Gastroesophageal sphincter (tissue), 4 donors: Measurements from ENCODE around the gene UHMK1. TPM values are rescaled to one million over a fixed set of nuclear protein-coding genes. Genes with fewer than 3 reads are reported as not detected.

Experiments
- ATAC-seq: fragments of 150-250 bp; one replicate; pipeline ENCODE4 v1.9.1; 2016; ENCODE audit warnings: mild to moderate bottlenecking, moderate library complexity
- H3K27ac ChIP-seq, 4 donors: fragments of 200-600 bp; sonication (generic) in 3 of 4; 1 replicate in 3 of 4; 2 replicates in 1 of 4; pipeline ENCODE4 v1.5.1; 2016 to 2019
- H3K27me3 ChIP-seq: fragments of 200-600 bp; sonication (generic); one replicate; pipeline ENCODE4 v1.5.1; 2019
- H3K36me3 ChIP-seq, 2 donors: fragments of 200-600 bp; sonication (generic); one replicate each; pipeline ENCODE4 v1.5.1; 2019; ENCODE audit warnings: control low read depth in 1 of 2
- H3K4me1 ChIP-seq, 3 donors: fragments of 200-600 bp; sonication (generic); 1 replicate in 2 of 3; 2 replicates in 1 of 3; pipeline ENCODE4 v1.5.1; 2016 to 2019; ENCODE audit warnings: control low read depth in 2 of 3
- H3K4me3 ChIP-seq, 2 donors: fragments of 200-600 bp; sonication (generic); one replicate each; pipeline ENCODE4 v1.5.1; 2019; ENCODE audit warnings: mild to moderate bottlenecking in 1 of 2, moderate library complexity in 1 of 2
- H3K9me3 ChIP-seq, 3 donors: fragments of 200-600 bp; sonication (generic); one replicate each; pipeline ENCODE4 v1.5.1; 2017 to 2019; ENCODE audit warnings: control low read depth in 2 of 3
- CTCF ChIP-seq, 4 experiments: fragments of 200-600 bp in 2 of 4; fragments of 450-650 bp in 2 of 4; sonication (generic) in 1 of 4; IDR thresholded peaks; one replicate each; pipeline ENCODE4 v1.5.1; 2017 to 2019; ENCODE audit warnings: antibody characterized with exemption in 4 of 4, mild to moderate bottlenecking in 2 of 4, moderate library complexity in 2 of 4
- EP300 ChIP-seq: sonication (generic); formaldehyde crosslinking; IDR thresholded peaks from one replicate; pipeline ENCODE4 v1.6.1; 2017; ENCODE audit warnings: antibody characterized with exemption, mild to moderate bottlenecking
- POLR2A ChIP-seq, 2 donors: fragments of 450-650 bp; IDR thresholded peaks; one replicate each; pipeline ENCODE4 v1.6.1; 2017; ENCODE audit warnings: antibody characterized with exemption in 2 of 2, mild to moderate bottlenecking in 2 of 2, moderate library complexity in 1 of 2
- POLR2AphosphoS5 ChIP-seq: sonication (generic); formaldehyde crosslinking; IDR thresholded peaks from one replicate; pipeline ENCODE4 v1.6.1; 2017; ENCODE audit warnings: antibody characterized with exemption
- WGBS, 2 donors: methylation state at CpG; one replicate each; pipeline ENCODE4 v1.1.5; 2018; ENCODE audit warnings: low coverage in 1 of 2; 5-methylcytosine and 5-hydroxymethylcytosine counted together
- total RNA-seq, 4 donors: library from RNA; depleted of rRNA; stranded (reverse); fragments of >200 nt; gene quantifications; one replicate each; pipeline ENCODE4 v1.1.0, GENCODE V29; 2016

The UHMK1 gene
- total RNA-seq, 4 donors from 2014 or later: 27.6 to 41.1 (median 32.3) TPM

GRCh38 chr1:162554258-162554657 is 56.6 kb downstream of the UHMK1 start:
- no peaks in the 10 kb centered on the region for H3K9me3 ChIP-seq
- peak; percentile 87 for ATAC-seq
- peaks cover 0 to 15% (median 0%) of the 10 kb centered on the region in 3 donors for H3K4me1 ChIP-seq
- TF ChIP-seq EP300: no peak
- peak; percentile 8 for TF ChIP-seq POLR2AphosphoS5
- H3K27ac ChIP-seq: peak overlapping the region in 3 of 4 donors; percentile 62 to 85 (median 70)
- WGBS, 2 donors: 67% methylated on average over 1 of the region's 1 CpG; no CpG with 5 or more reads in 1 of the 2 donors
- H3K4me3 ChIP-seq: no peak overlapping the region
- no peaks in the 10 kb centered on the region for H3K27me3 ChIP-seq
- no peaks in the 10 kb centered on the region for H3K36me3 ChIP-seq

- 66 to 100% methylated on average over 1 to 3 of the region's 3 CpGs for WGBS, 2 donors
- no peak overlapping the region for H3K27ac ChIP-seq
- no peaks in the 10 kb centered on the region for H3K27me3 ChIP-seq
- H3K36me3 ChIP-seq: no peaks in the 10 kb centered on the region
- TF ChIP-seq EP300 (no peak), POLR2AphosphoS5 (no peak), POLR2A (IDR thresholded peaks at IDR 0.05) (no peak), CTCF (IDR thresholded peaks at IDR 0.05) (no peak)
- H3K4me1 ChIP-seq: peaks cover 6 to 24% (median 6%) of the 10 kb centered on the region in 3 donors
- no peaks in the 10 kb centered on the region for H3K9me3 ChIP-seq
- ATAC-seq: no peak
- H3K4me3 ChIP-seq: no peak overlapping the region
Observed at GRCh38 chr1:162557536-162557935, 59.9 kb downstream of the UHMK1 start.

GRCh38 chr1:162560303-162561036 is 62.9 kb downstream of the UHMK1 start:
- WGBS, 2 donors: 51 to 61% methylated on average over 5 to 6 of the region's 9 CpGs
- no peak for ATAC-seq
- Histone ChIP-seq H3K9me3 (no peaks in the 10 kb centered on the region), H3K27me3 (no peaks in the 10 kb centered on the region), H3K27ac (peak overlapping the region; percentile 90 to 99 (median 97)), H3K4me1 (peaks cover 6 to 45% (median 6%) of the 10 kb centered on the region in 3 donors), H3K36me3 (no peaks in the 10 kb centered on the region), H3K4me3 (peak overlapping the region; percentile 49 to 95)
- TF ChIP-seq POLR2A (IDR thresholded peaks at IDR 0.05) (no peak), EP300 (no peak), POLR2AphosphoS5 (no peak), CTCF (IDR thresholded peaks at IDR 0.05) (no peak)

GRCh38 chr1:162561037-162561615 is 63.5 kb downstream of the UHMK1 start:
- Histone ChIP-seq H3K27ac (peak overlapping the region; percentile 90 to 99 (median 97)), H3K9me3 (no peaks in the 10 kb centered on the region), H3K27me3 (no peaks in the 10 kb centered on the region), H3K36me3 (peaks cover 0 to 3% of the 10 kb centered on the region in 2 donors), H3K4me1 (peaks cover 6 to 51% (median 6%) of the 10 kb centered on the region in 3 donors), H3K4me3 (peak overlapping the region; percentile 49 to 95)
- TF ChIP-seq POLR2A (IDR thresholded peaks at IDR 0.05) (peak; percentile 76), EP300 (no peak), POLR2AphosphoS5 (peak; percentile 93), CTCF (IDR thresholded peaks at IDR 0.05) (peak in 2 of 4 experiments; percentile 6 to 19)
- peak; percentile 95 for ATAC-seq
- WGBS, 2 donors: no CpG with 5 or more reads among the region's 53 CpGs

- Histone ChIP-seq H3K4me3 (peak within 1 kb of the TSS; percentile 49 to 95), H3K9me3 (no peaks in the 10 kb centered on the region), H3K4me1 (peaks cover 6 to 52% (median 6%) of the 10 kb centered on the region in 3 donors), H3K27me3 (no peaks in the 10 kb centered on the region), H3K36me3 (peaks cover 0 to 10% of the 10 kb centered on the region in 2 donors), H3K27ac (peak within 1 kb of the TSS; percentile 90 to 99 (median 97))
- TF ChIP-seq POLR2AphosphoS5 (peak; percentile 97), POLR2A (IDR thresholded peaks at IDR 0.05) (peak; percentile 94 to 98), CTCF (IDR thresholded peaks at IDR 0.05) (no peak), EP300 (no peak)
- 0 to 10% methylated on average over 2 to 3 of the region's 69 CpGs for WGBS, 2 donors
- ATAC-seq: peak; percentile 1
Observed at GRCh38 chr1:162561616-162562469, 64.2 kb downstream of the UHMK1 start, which contains the start of gene UAP1. TSS of gene UAP1 (plus strand) at chr1:162561722. CDS start at chr1:162566069, 4,347 bp downstream.
